Psoas muscle (tissue), 8 donors: ENCODE data around the gene PPP3CA. TPM values are rescaled to one million over a fixed set of nuclear protein-coding genes. Genes with fewer than 3 reads are reported as not detected.

ENCODE experiments used
- ATAC-seq, 4 donors: fragments of 200-7000 bp; cut with Tn5 transposase; one replicate each; pipeline ENCODE4 v1.9.1; 2020; ENCODE audit warnings: moderate library complexity in 3 of 4, mild to moderate bottlenecking in 2 of 4
- DNase-seq, 2 donors: peaks; one replicate each; pipeline ENCODE4 v3.0.0-alpha.2; 2020
- H3K27ac ChIP-seq: fragments of 200-600 bp; one replicate; pipeline ENCODE4 v1.8.0; 2022
- H3K27me3 ChIP-seq, 3 donors: fragments of 200-600 bp in 1 of 3; one replicate each; pipeline versions ENCODE4 v1.6.1 to v1.8.0; 2013 to 2022; ENCODE audit warnings: low read length in 2 of 3, mild to moderate bottlenecking in 2 of 3, moderate library complexity in 1 of 3; ENCODE audit not compliant: insufficient read depth in 3 of 3
- H3K36me3 ChIP-seq, 2 donors: fragments of 200-600 bp in 1 of 2; one replicate each; pipeline versions ENCODE4 v1.6.1 to v1.8.0; 2013 to 2022; ENCODE audit warnings: low read depth in 1 of 2, mild to moderate bottlenecking in 1 of 2, moderate library complexity in 1 of 2; ENCODE audit not compliant: insufficient read depth in 1 of 2
- H3K4me1 ChIP-seq: fragments of 200-600 bp; one replicate; pipeline ENCODE4 v1.8.0; 2022
- H3K4me3 ChIP-seq: fragments of 200-600 bp; one replicate; pipeline ENCODE4 v1.8.0; 2022; ENCODE audit warnings: mild to moderate bottlenecking
- H3K9me3 ChIP-seq: fragments of 200-600 bp; one replicate; pipeline ENCODE4 v1.8.0; 2022
- WGBS, 3 donors: extraction: QIAGEN DNeasy Blood & Tissue Kit; methylation state at CpG; one replicate each; pipeline versions ENCODE4 v1.1.6 to v1.1.7; 2013; 5-methylcytosine and 5-hydroxymethylcytosine counted together
- intact Hi-C, 2 donors: fragments of 100-400 bp; cut with DNase I; formaldehyde crosslinking; loops; one replicate each; pipeline versions ENCODE4 v1.11.0 to v1.14.2; 2022
- polyA plus RNA-seq, 3 donors: library from polyadenylated mRNA; stranded (reverse); fragments of 200-250 nt; gene quantifications; one replicate each; pipeline ENCODE4 v1.2.3, GENCODE V29; 2013
- total RNA-seq, 4 donors: library from RNA; stranded (reverse); fragmentation: NEBNext Ultra II Directional in 2 of 4; extraction: Animal tissue kit (Norgen Biotek cat#: 25700) in 2 of 4; gene quantifications; one replicate each; pipeline versions ENCODE4 v1.2.1 to v1.2.4, GENCODE V29; 2021 to 2023
- TF ChIP-seq, protein P1 (sequence below): fragments of 200-600 bp; IDR thresholded peaks from one replicate; pipeline ENCODE4 v1.8.0; 2022; ENCODE audit warnings: antibody characterized with exemption
- donor health status: healthy with polysubstance abuse.
- donor health status: DM: no; HTN: no; CAD: no; lungs with moderate emphysema.
- donor health status: Bipolar disorder and iron deficiency.
- donor health status: healthy.
- donor health status: DM: yes; HTN: yes; CAD: no.
- donor health status: DM: no; HTN: no; CAD: no.
- donor health status: DM: no; HTN: no; CAD: no.
- donor health status: DM: yes; HTN: yes; CAD: no.

PPP3CA gene
- total and polyA plus RNA-seq, 7 donors: 10.4 to 65.9 (median 32.6) TPM

DNA sequence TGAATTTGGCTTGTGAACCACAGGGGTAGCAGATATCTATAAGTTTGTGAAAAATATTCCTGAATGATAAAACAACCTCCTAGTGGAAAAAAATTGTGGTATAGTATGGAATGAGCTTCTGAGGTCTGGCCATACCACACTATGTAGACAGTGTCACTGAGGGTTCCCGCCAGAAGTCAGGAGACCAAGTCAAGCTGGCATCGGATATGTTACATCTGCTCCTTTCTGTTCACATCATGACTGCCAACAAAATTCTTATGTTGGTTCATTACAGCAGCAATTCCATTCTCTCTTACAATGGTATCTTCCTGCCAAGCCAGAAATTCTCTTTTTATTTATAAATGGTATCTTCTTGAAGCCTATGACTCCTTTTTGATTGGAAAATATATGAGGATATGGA is 273.0 kb downstream of the PPP3CA start:
- Histone ChIP-seq H3K9me3 (no peaks in the 10 kb centered on the region), H3K4me3 (no peak overlapping the region), H3K36me3 (peaks cover 0 to 9% of the 10 kb centered on the region in 2 donors), H3K27me3 (no peaks in the 10 kb centered on the region), H3K27ac (no peak overlapping the region), H3K4me1 (no peaks in the 10 kb centered on the region)
- DNase-seq (no peak), ATAC-seq (no peak)
- TF ChIP-seq, protein P1, sequence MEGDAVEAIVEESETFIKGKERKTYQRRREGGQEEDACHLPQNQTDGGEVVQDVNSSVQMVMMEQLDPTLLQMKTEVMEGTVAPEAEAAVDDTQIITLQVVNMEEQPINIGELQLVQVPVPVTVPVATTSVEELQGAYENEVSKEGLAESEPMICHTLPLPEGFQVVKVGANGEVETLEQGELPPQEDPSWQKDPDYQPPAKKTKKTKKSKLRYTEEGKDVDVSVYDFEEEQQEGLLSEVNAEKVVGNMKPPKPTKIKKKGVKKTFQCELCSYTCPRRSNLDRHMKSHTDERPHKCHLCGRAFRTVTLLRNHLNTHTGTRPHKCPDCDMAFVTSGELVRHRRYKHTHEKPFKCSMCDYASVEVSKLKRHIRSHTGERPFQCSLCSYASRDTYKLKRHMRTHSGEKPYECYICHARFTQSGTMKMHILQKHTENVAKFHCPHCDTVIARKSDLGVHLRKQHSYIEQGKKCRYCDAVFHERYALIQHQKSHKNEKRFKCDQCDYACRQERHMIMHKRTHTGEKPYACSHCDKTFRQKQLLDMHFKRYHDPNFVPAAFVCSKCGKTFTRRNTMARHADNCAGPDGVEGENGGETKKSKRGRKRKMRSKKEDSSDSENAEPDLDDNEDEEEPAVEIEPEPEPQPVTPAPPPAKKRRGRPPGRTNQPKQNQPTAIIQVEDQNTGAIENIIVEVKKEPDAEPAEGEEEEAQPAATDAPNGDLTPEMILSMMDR: no peak
- intact Hi-C loops: no loop called here
- 68 to 84% (median 69%) methylated on average over 2 of the region's 2 CpGs for WGBS, 3 donors

- DNase-seq (no peak), ATAC-seq (no peak)
- intact Hi-C loops: no loop called here
- Histone ChIP-seq H3K27ac (no peak overlapping the region), H3K9me3 (no peaks in the 10 kb centered on the region), H3K36me3 (peaks cover 0 to 4% of the 10 kb centered on the region in 2 donors), H3K27me3 (no peaks in the 10 kb centered on the region), H3K4me3 (no peak overlapping the region), H3K4me1 (no peaks in the 10 kb centered on the region)
- 94 to 97% (median 95%) methylated on average over 1 of the region's 1 CpG for WGBS, 3 donors
- TF ChIP-seq, protein P1: no peak
Observed at GRCh38 chr4:101071241-101071640, 276.1 kb downstream of the PPP3CA start.

GRCh38 chr4:101068115-101068514 is 279.2 kb downstream of the PPP3CA start:
- 43 to 71% (median 57%) methylated on average over 3 of the region's 3 CpGs for WGBS, 3 donors
- TF ChIP-seq, protein P1: no peak
- no peaks in the 10 kb centered on the region for H3K27me3 ChIP-seq
- peaks cover 8% of the 10 kb centered on the region for H3K4me1 ChIP-seq
- no peak for DNase-seq
- ATAC-seq: no peak
- no peak overlapping the region for H3K4me3 ChIP-seq
- H3K27ac ChIP-seq: no peak overlapping the region
- intact Hi-C loops: no loop called here
- H3K9me3 ChIP-seq: no peaks in the 10 kb centered on the region
- no peaks in the 10 kb centered on the region for H3K36me3 ChIP-seq

GRCh38 chr4:101067383-101067782 is 279.9 kb downstream of the PPP3CA start:
- WGBS, 3 donors: 93 to 97% (median 95%) methylated on average over 5 of the region's 5 CpGs
- DNase-seq: no peak
- intact Hi-C loops: no loop called here

More at GRCh38 chr4:101067383-101067782, 279.9 kb downstream of the PPP3CA start:
- Histone ChIP-seq H3K4me3 (no peak overlapping the region), H3K4me1 (peaks cover 8% of the 10 kb centered on the region), H3K9me3 (no peaks in the 10 kb centered on the region), H3K27me3 (no peaks in the 10 kb centered on the region), H3K36me3 (no peaks in the 10 kb centered on the region), H3K27ac (no peak overlapping the region)
- ATAC-seq: no peak
- TF ChIP-seq, protein P1: no peak
